Transverse colon (tissue), 4 donors: Measurements from ENCODE around the gene MLLT10. TPM values are rescaled to one million over a fixed set of nuclear protein-coding genes. Genes with fewer than 3 reads are reported as not detected.
A peak's percentile ranks its signal among the peaks of the same experiment; 100 is the strongest.

Experiments used
- DNase-seq: peaks from one replicate; pipeline ENCODE4 v3.0.0-alpha.2; 2019
- H3K27ac ChIP-seq, 4 donors: fragments of 200-600 bp; sonication (generic); 2 replicates each; pipeline ENCODE4 v1.5.1; 2016 to 2018; ENCODE audit warnings: inconsistent platforms in 4 of 4
- H3K27me3 ChIP-seq: fragments of 200-600 bp; sonication (generic); 2 replicates; pipeline ENCODE4 v1.5.1; 2017; ENCODE audit warnings: inconsistent platforms
- H3K36me3 ChIP-seq, 4 donors: fragments of 200-600 bp; sonication (generic); 2 replicates each; pipeline ENCODE4 v1.5.1; 2017 to 2019; ENCODE audit warnings: inconsistent platforms in 4 of 4
- H3K4me1 ChIP-seq, 4 donors: fragments of 200-600 bp; sonication (generic); 2 replicates each; pipeline ENCODE4 v1.5.1; 2017 to 2020; ENCODE audit warnings: inconsistent platforms in 4 of 4
- H3K4me3 ChIP-seq, 4 donors: fragments of 200-600 bp; sonication (generic); 1 replicate in 1 of 4; 2 replicates in 3 of 4; pipeline versions ENCODE4 v1.5.1 to v1.6.1; 2017 to 2019; ENCODE audit warnings: inconsistent platforms in 4 of 4
- H3K9me3 ChIP-seq, 2 donors: fragments of 200-600 bp; sonication (generic); 2 replicates each; pipeline ENCODE4 v1.5.1; 2017 to 2019; ENCODE audit warnings: inconsistent platforms in 2 of 2
- EP300 ChIP-seq: sonication (generic); formaldehyde crosslinking; IDR thresholded peaks from one replicate; pipeline ENCODE4 v1.6.1; 2017; ENCODE audit warnings: antibody characterized with exemption, low read depth
- POLR2A ChIP-seq: fragments of 450-650 bp; IDR thresholded peaks from one replicate; pipeline ENCODE4 v1.6.1; 2016; ENCODE audit warnings: antibody characterized with exemption, mild to moderate bottlenecking, moderate library complexity
- POLR2AphosphoS5 ChIP-seq, 3 donors: sonication (generic); formaldehyde crosslinking; IDR thresholded peaks; one replicate each; pipeline ENCODE4 v1.6.1; 2016; ENCODE audit warnings: antibody characterized with exemption in 3 of 3
- WGBS, 2 donors: methylation state at CpG; one replicate each; pipeline ENCODE4 v1.1.5; 2018; ENCODE audit warnings: low coverage in 1 of 2; 5-methylcytosine and 5-hydroxymethylcytosine counted together
- in situ Hi-C, 4 donors: fragments of 200-750 bp; cut with MboI; loops; one replicate each; pipeline versions ENCODE4 v1.15.0 to v1.15.1; 2017; ENCODE audit warnings: low sequenced_read_pairs in 3 of 4, low pct_ligation_motif_present in 1 of 4, low pct_unique_long_range_greater_than_20kb in 1 of 4
- intact Hi-C: fragments of 100-400 bp; cut with DNase I; formaldehyde crosslinking; loops from one replicate; pipeline ENCODE4 v1.15.1; 2023; ENCODE audit warnings: low total_unique reads
- total RNA-seq, 4 donors: library from RNA; depleted of rRNA; stranded (reverse); fragments of >200 nt; gene quantifications; one replicate each; pipeline ENCODE4 v1.1.0, GENCODE V29; 2016
- TF ChIP-seq, protein P1 (sequence below), 5 experiments: fragments of 200-600 bp in 3 of 5; fragments of 450-650 bp in 2 of 5; sonication (generic) in 3 of 5; IDR thresholded peaks; 1 replicate in 2 of 5; 2 replicates in 3 of 5; pipeline ENCODE4 v1.5.1; 2016 to 2017; ENCODE audit warnings: antibody characterized with exemption in 5 of 5, inconsistent platforms in 3 of 5, mild to moderate bottlenecking in 2 of 5, moderate library complexity in 1 of 5

The MLLT10 gene
- total RNA-seq, 4 donors from 2014 or later, result 12.0 to 43.0 (median 28.5) TPM

DNA sequence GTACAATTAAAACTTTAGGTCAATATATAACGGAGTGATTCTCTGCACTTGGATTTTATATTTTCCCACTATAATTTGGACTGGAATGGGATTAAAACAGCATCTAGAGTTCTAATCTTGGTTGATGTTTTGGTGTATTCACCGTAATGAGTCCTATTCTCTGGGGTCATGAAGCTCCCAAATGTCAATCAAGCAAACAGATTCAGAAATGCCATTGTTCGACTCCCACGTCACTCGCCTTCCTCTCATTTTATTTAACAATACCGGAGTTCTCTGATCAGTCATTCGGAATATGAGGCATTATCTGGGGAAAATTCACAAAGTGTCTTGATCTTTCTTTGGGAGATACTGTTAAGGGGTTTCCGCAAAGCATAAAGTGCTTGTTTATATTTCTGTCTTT, 35.0 kb upstream of the MLLT10 start:
- DNase-seq, result no peak
- 83 to 85% methylated on average over 6 to 8 of the region's 8 CpGs for WGBS, 2 donors
- Histone ChIP-seq H3K4me1 (peaks cover 0 to 43% (median 31%) of the 10 kb centered on the region in 4 donors), H3K4me3 (no peak overlapping the region), H3K27ac (no peak overlapping the region), H3K9me3 (no peaks in the 10 kb centered on the region), H3K36me3 (no peaks in the 10 kb centered on the region), H3K27me3 (peaks cover 82% of the 10 kb centered on the region)
- TF ChIP-seq, protein P1, sequence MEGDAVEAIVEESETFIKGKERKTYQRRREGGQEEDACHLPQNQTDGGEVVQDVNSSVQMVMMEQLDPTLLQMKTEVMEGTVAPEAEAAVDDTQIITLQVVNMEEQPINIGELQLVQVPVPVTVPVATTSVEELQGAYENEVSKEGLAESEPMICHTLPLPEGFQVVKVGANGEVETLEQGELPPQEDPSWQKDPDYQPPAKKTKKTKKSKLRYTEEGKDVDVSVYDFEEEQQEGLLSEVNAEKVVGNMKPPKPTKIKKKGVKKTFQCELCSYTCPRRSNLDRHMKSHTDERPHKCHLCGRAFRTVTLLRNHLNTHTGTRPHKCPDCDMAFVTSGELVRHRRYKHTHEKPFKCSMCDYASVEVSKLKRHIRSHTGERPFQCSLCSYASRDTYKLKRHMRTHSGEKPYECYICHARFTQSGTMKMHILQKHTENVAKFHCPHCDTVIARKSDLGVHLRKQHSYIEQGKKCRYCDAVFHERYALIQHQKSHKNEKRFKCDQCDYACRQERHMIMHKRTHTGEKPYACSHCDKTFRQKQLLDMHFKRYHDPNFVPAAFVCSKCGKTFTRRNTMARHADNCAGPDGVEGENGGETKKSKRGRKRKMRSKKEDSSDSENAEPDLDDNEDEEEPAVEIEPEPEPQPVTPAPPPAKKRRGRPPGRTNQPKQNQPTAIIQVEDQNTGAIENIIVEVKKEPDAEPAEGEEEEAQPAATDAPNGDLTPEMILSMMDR (IDR thresholded peaks at IDR 0.05), result no peak
- TF ChIP-seq POLR2AphosphoS5 (IDR thresholded peaks at IDR 0.05) (no peak), EP300 (no peak), POLR2A (no peak)
- intact Hi-C loops, result loop anchor here (5.0 to 10.0 kb wide), 3 partner anchors 38 to 233 kb away; no protein-coding TSS in a partner anchor
- in situ Hi-C loops, result loop anchor here (10.0 to 25.0 kb wide), 8 partner anchors 212 to 1496 kb away; no protein-coding TSS in a partner anchor

DNA sequence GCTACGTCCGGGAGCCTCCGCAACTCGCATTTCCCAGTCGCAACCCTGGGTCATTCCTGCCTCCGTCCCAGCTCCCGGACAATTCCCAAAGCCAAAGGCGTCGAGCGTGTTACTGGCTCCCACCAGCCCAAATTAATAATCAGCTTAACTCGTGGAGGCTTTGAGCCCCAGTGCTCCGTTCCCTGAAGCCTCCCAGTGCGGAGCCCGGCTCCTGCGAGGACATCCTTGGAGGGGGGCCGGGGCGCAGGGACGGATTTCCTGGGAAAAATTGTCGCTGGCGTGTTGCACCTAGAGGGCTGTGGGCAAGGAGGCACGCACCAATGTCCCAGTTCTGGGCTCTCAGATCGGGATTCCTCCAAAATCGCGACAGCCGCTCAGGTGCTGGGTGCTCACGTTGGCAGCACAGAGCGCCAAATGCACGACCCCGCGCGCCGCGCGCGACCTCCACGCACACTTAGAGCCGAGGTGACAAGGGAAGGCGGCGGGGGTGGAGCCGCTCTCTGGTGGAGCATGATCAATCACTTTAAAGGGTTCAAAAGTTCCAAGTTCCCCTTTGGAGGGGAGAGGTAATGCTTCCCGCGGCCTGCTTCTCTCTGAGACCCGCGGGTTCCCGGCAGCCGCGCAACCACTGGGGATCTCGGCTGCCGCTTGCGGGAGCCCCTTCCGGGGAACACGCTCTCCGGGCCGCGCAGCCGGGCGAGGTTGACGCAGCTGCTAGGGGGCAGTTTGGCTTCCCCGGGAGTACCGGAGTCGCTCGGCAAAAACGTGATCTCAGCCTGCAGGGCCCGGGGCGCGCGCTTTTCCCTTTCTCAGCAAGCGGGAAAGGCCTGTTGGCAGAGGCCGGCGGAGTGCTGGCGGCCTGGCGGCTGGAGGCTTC, 34.1 kb upstream of the MLLT10 start:
- in situ Hi-C loops, result loop anchor here (10.0 to 25.0 kb wide), 9 partner anchors 213 to 1495 kb away; partner anchors contain the start of genes BMI1 (in 1 of the 4) and COMMD3 (in 1 of the 4)
- no peak overlapping the region for H3K27ac ChIP-seq
- intact Hi-C loops, result loop anchor here (5.0 to 10.0 kb wide), 3 partner anchors 37 to 232 kb away; no protein-coding TSS in a partner anchor
- H3K27me3 ChIP-seq, result peaks cover 76% of the 10 kb centered on the region
- TF ChIP-seq POLR2AphosphoS5 (IDR thresholded peaks at IDR 0.05), result no peak
- TF ChIP-seq, protein P1 (IDR thresholded peaks at IDR 0.05), result no peak
- no peak for TF ChIP-seq EP300
- no peak for TF ChIP-seq POLR2A
- H3K9me3 ChIP-seq, result no peaks in the 10 kb centered on the region
- peak overlapping the region in 2 of 4 donors; percentile 13 to 20 for H3K4me3 ChIP-seq
- DNase-seq, result no peak
- H3K36me3 ChIP-seq, result no peaks in the 10 kb centered on the region
- peaks cover 0 to 34% (median 23%) of the 10 kb centered on the region in 4 donors for H3K4me1 ChIP-seq
- 63 to 85% methylated on average over 4 to 70 of the region's 72 CpGs for WGBS, 2 donors

DNA sequence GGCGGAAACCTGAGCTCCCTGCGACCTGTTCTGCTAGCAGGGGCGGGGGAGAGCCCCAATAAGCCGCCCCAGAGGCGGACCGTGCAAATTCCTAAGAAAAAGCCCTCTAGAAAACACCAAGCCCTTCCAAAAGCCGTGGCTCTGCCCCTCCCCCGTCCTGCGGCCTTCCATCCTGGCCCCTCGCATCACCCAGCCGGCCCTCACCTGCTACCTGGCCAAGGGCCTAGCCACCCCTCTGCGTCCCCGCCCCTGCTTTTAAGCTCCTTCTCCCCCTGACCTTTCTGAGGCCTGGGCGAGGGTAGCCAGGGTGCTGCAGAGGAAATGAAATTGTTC, 33.5 kb upstream of the MLLT10 start:
- Histone ChIP-seq H3K4me3 (peak overlapping the region in 2 of 4 donors; percentile 13 to 20), H3K9me3 (no peaks in the 10 kb centered on the region), H3K27ac (no peak overlapping the region), H3K36me3 (no peaks in the 10 kb centered on the region), H3K27me3 (peaks cover 75% of the 10 kb centered on the region), H3K4me1 (peaks cover 0 to 28% (median 17%) of the 10 kb centered on the region in 4 donors)
- TF ChIP-seq POLR2AphosphoS5 (IDR thresholded peaks at IDR 0.05) (no peak), EP300 (no peak), POLR2A (no peak)
- TF ChIP-seq, protein P1 (IDR thresholded peaks at IDR 0.05), result no peak
- no peak for DNase-seq
- in situ Hi-C loops, result loop anchor here in 1 of 4 donors (10.0 to 25.0 kb wide), 2 partner anchors 224 to 812 kb away; partner anchors contain the start of genes BMI1 and COMMD3
- WGBS, 2 donors, result 66% methylated on average over 14 of the region's 14 CpGs; no CpG with 5 or more reads in 1 of the 2 donors
- intact Hi-C loops, result no loop called here

DNA sequence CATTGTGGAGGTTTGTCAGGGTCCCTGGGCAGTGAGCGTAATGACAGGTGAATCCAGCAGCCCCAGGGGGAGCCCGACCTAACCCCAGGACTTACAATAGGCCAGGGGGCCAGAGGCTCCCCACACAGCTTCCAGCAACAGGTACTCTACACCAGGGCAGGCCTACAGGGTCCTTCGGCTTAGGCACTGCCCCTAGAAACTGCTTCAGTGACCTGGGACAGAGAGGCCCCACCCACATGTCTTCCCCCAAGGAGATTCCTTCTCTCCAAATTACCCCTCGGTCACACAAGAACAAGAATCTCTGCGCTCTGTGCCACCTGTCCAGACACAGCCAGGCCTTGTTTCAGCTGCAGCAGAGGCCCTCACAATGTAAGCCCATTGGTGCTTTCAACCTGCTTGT, 32.9 kb upstream of the MLLT10 start:
- H3K4me1 ChIP-seq, result peaks cover 0 to 23% (median 14%) of the 10 kb centered on the region in 4 donors
- no peak overlapping the region for H3K4me3 ChIP-seq
- no peaks in the 10 kb centered on the region for H3K9me3 ChIP-seq
- peaks cover 80% of the 10 kb centered on the region for H3K27me3 ChIP-seq
- no peak for TF ChIP-seq POLR2A
- TF ChIP-seq, protein P1 (IDR thresholded peaks at IDR 0.05), result no peak
- TF ChIP-seq EP300, result no peak
- TF ChIP-seq POLR2AphosphoS5 (IDR thresholded peaks at IDR 0.05), result no peak
- H3K36me3 ChIP-seq, result no peaks in the 10 kb centered on the region
- no peak for DNase-seq
- no peak overlapping the region for H3K27ac ChIP-seq
- WGBS, 2 donors, result 94% methylated on average over 5 of the region's 5 CpGs; no CpG with 5 or more reads in 1 of the 2 donors
- intact Hi-C loops, result no loop called here
- in situ Hi-C loops, result loop anchor here in 1 of 4 donors (10.0 to 25.0 kb wide), 2 partner anchors 224 to 811 kb away; partner anchors contain the start of genes BMI1 and COMMD3
